IMR-90 (cell line): ENCODE results near the gene IRF2. TPM values are rescaled to one million over a fixed set of nuclear protein-coding genes. Genes with fewer than 3 reads are reported as not detected.

Source experiments
- ATAC-seq: fragments of 200-7000 bp; cut with Tn5 transposase; 2 replicates; pipeline ENCODE4 v1.9.1; 2020; ENCODE audit warnings: low read depth, mild to moderate bottlenecking, moderate library complexity
- BruUV-seq: library from RNA; stranded (reverse); fragments of 400-500 nt; replicated peaks from 2 replicates; lab custom pipeline; 2021; lab: Mats Ljungman, UMichigan
- CTCF ChIA-PET: fragments of 300-600 bp; formaldehyde crosslinking; extraction: SDS; loops from one replicate; lab custom pipeline; 2021; ENCODE audit warnings: antibody characterized with exemption; lab: Yijun Ruan, JAX
- POLR2A ChIA-PET: fragments of 300-600 bp; sonication (Branson Sonifier 250); formaldehyde crosslinking; loops from one replicate; lab custom pipeline; 2022; ENCODE audit warnings: antibody characterized with exemption; ENCODE audit not compliant: unreplicated experiment; lab: Charles Lee
- DNase-seq: peaks from one replicate; pipeline ENCODE4 v3.0.0; 2013
- H2AFZ ChIP-seq: replicated peaks from 2 replicates; pipeline ENCODE3; 2013; ENCODE audit warnings: low read length, mild to moderate bottlenecking; ENCODE audit not compliant: poor library complexity
- H2AK5ac ChIP-seq: 2 replicates; pipeline ENCODE4 v1.6.1; 2013; ENCODE audit warnings: low read depth, low read length, inconsistent platforms
- H2AK9ac ChIP-seq: replicated peaks from 2 replicates; pipeline ENCODE3; 2013; ENCODE audit warnings: mild to moderate bottlenecking, low read depth, low read length, moderate library complexity; ENCODE audit not compliant: poor library complexity
- H2BK120ac ChIP-seq: 2 replicates; pipeline ENCODE4 v1.6.1; 2013; ENCODE audit warnings: low read depth, low read length, inconsistent platforms
- H2BK15ac ChIP-seq: 3 replicates; pipeline ENCODE4 v1.6.1; 2013; ENCODE audit warnings: low read depth, low read length, inconsistent platforms
- H2BK20ac ChIP-seq: 2 replicates; pipeline ENCODE4 v1.6.1; 2013; ENCODE audit warnings: low read depth, mild to moderate bottlenecking, inconsistent platforms, low read length, moderate library complexity
- H2BK5ac ChIP-seq: 2 replicates; pipeline ENCODE4 v1.6.1; 2013; ENCODE audit warnings: mild to moderate bottlenecking, low read depth, low read length, inconsistent platforms; ENCODE audit not compliant: poor library complexity, severe bottlenecking
- H3K14ac ChIP-seq: replicated peaks from 2 replicates; pipeline ENCODE4 v1.6.1; 2013; ENCODE audit warnings: low read depth, low read length, inconsistent platforms
- H3K18ac ChIP-seq: 2 replicates; pipeline ENCODE4 v1.6.1; 2013; ENCODE audit warnings: low read depth, low read length, control low read depth
- H3K23ac ChIP-seq: 2 replicates; pipeline ENCODE4 v1.6.1; 2013; ENCODE audit warnings: low read depth, low read length, inconsistent platforms
- H3K27ac ChIP-seq: 2 replicates; pipeline ENCODE4 v1.5.1; 2013; ENCODE audit warnings: mild to moderate bottlenecking, control low read depth, low read length; ENCODE audit not compliant: insufficient read depth
- H3K27me3 ChIP-seq: 2 replicates; pipeline ENCODE4 v1.6.1; 2013; ENCODE audit warnings: low read length; ENCODE audit not compliant: control insufficient read depth, insufficient read depth
- H3K36me3 ChIP-seq: 2 replicates; pipeline ENCODE4 v1.6.1; 2013; ENCODE audit warnings: low read length, mixed read lengths; ENCODE audit not compliant: control insufficient read depth, insufficient read depth
- H3K4ac ChIP-seq: 2 replicates; pipeline ENCODE4 v1.6.1; 2013; ENCODE audit warnings: low read depth, low read length, inconsistent platforms
- H3K4me1 ChIP-seq: 2 replicates; pipeline ENCODE4 v1.6.1; 2013; ENCODE audit warnings: low read length, mixed read lengths; ENCODE audit not compliant: control insufficient read depth, insufficient read depth
- H3K4me2 ChIP-seq: 2 replicates; pipeline ENCODE4 v1.6.1; 2013; ENCODE audit warnings: low read depth, mild to moderate bottlenecking, control low read depth, low read length, moderate library complexity
- H3K4me3 ChIP-seq: 2 replicates; pipeline ENCODE4 v1.5.1; 2013; ENCODE audit warnings: low read depth, mild to moderate bottlenecking, control low read depth, low read length, moderate library complexity; ENCODE audit not compliant: insufficient read depth
- H3K56ac ChIP-seq: 2 replicates; pipeline ENCODE4 v1.6.1; 2013; ENCODE audit warnings: low read length, inconsistent platforms; ENCODE audit not compliant: insufficient read depth; ENCODE audit errors: extremely low read depth
- H3K79me1 ChIP-seq, 2 experiments: 2 replicates each; pipeline ENCODE4 v1.6.1; 2013; ENCODE audit warnings: low read length in 2 of 2, inconsistent platforms in 1 of 2, low read depth in 1 of 2
- H3K9ac ChIP-seq: 2 replicates; pipeline ENCODE4 v1.6.1; 2013; ENCODE audit warnings: low read depth, low read length, control low read depth
- H3K9me1 ChIP-seq: 2 replicates; pipeline ENCODE4 v1.6.1; 2013; ENCODE audit warnings: low read length, inconsistent platforms; ENCODE audit not compliant: insufficient read depth
- H3K9me3 ChIP-seq: 2 replicates; pipeline ENCODE4 v1.6.1; 2013; ENCODE audit warnings: low read length; ENCODE audit not compliant: control insufficient read depth, insufficient read depth
- H4K20me1 ChIP-seq: 2 replicates; pipeline ENCODE4 v1.6.1; 2013; ENCODE audit warnings: low read length, inconsistent platforms; ENCODE audit not compliant: insufficient read depth
- H4K5ac ChIP-seq: 2 replicates; pipeline ENCODE4 v1.6.1; 2013; ENCODE audit warnings: mild to moderate bottlenecking, low read depth, low read length, control low read depth
- H4K8ac ChIP-seq, 2 experiments: 2 replicates each; pipeline ENCODE4 v1.6.1; 2013; ENCODE audit warnings: low read depth in 2 of 2, low read length in 2 of 2, control low read depth in 1 of 2, inconsistent platforms in 1 of 2
- H4K91ac ChIP-seq: 2 replicates; pipeline ENCODE4 v1.6.1; 2013; ENCODE audit warnings: low read depth, low read length, inconsistent platforms; ENCODE audit not compliant: insufficient read depth
- BHLHE40 ChIP-seq: fragments of 150-350 bp; IDR thresholded peaks from 2 replicates; pipeline ENCODE4 v1.6.1; 2016; ENCODE audit warnings: mild to moderate bottlenecking, low read depth, low read length
- CEBPB ChIP-seq: IDR thresholded peaks from 2 replicates; pipeline ENCODE4 v1.6.1; 2012; ENCODE audit warnings: low read depth, low read length, improper control_type of control experiment
- CHD1 ChIP-seq: IDR thresholded peaks from 2 replicates; pipeline ENCODE4 v1.6.1; 2012; ENCODE audit warnings: low read depth, low read length, improper control_type of control experiment
- CTCF ChIP-seq: conservative IDR thresholded peaks from 2 replicates; pipeline ENCODE4 v1.5.1; 2012; ENCODE audit warnings: mild to moderate bottlenecking, low read depth, low read length, improper control_type of control experiment
- ELK1 ChIP-seq: fragments of 150-350 bp; IDR thresholded peaks from 2 replicates; pipeline ENCODE4 v1.6.1; 2016; ENCODE audit warnings: low read depth, mild to moderate bottlenecking, low read length, moderate library complexity, borderline replicate concordance
- FOS ChIP-seq: fragments of 150-350 bp; IDR thresholded peaks from 2 replicates; pipeline ENCODE4 v1.6.1; 2016; ENCODE audit warnings: low read depth, low read length
- MAFK ChIP-seq: IDR thresholded peaks from 2 replicates; pipeline ENCODE4 v1.6.1; 2012; ENCODE audit warnings: low read depth, low read length, improper control_type of control experiment
- MAZ ChIP-seq: IDR thresholded peaks from 2 replicates; pipeline ENCODE4 v1.6.1; 2012; ENCODE audit warnings: low read depth, mild to moderate bottlenecking, low read length, improper control_type of control experiment, moderate library complexity, borderline replicate concordance
- MXI1 ChIP-seq: IDR thresholded peaks from 2 replicates; pipeline ENCODE4 v1.6.1; 2012; ENCODE audit warnings: low read depth, mild to moderate bottlenecking, low read length, moderate library complexity, borderline replicate concordance
- NFE2L2 ChIP-seq: fragments of 150-350 bp; IDR thresholded peaks from 2 replicates; pipeline ENCODE4 v1.6.1; 2016; ENCODE audit warnings: low read depth, mild to moderate bottlenecking, low read length
- POLR2A ChIP-seq: IDR thresholded peaks from 2 replicates; pipeline ENCODE4 v1.6.1; 2012; ENCODE audit warnings: mild to moderate bottlenecking, low read depth, low read length
- RAD21 ChIP-seq: IDR thresholded peaks from 2 replicates; pipeline ENCODE4 v1.6.1; 2012; ENCODE audit warnings: low read length, improper control_type of control experiment
- RCOR1 ChIP-seq: IDR thresholded peaks from 2 replicates; pipeline ENCODE4 v1.6.1; 2012; ENCODE audit warnings: mild to moderate bottlenecking, low read length, improper control_type of control experiment; ENCODE audit not compliant: insufficient replicate concordance
- RFX5 ChIP-seq: IDR thresholded peaks from 2 replicates; pipeline ENCODE4 v1.8.0; 2012; ENCODE audit warnings: low read depth, mild to moderate bottlenecking, low read length, moderate library complexity
- SMC3 ChIP-seq: fragments of 150-350 bp; IDR thresholded peaks from 2 replicates; pipeline ENCODE4 v1.6.1; 2016; ENCODE audit warnings: low read depth, mild to moderate bottlenecking, antibody characterized with exemption, low read length, moderate library complexity
- USF2 ChIP-seq: fragments of 150-350 bp; IDR thresholded peaks from 2 replicates; pipeline ENCODE4 v1.6.1; 2017; ENCODE audit warnings: mild to moderate bottlenecking, antibody characterized with exemption, low read length, low read depth
- WGBS, 2 experiments: methylation state at CpG; one replicate each; pipeline versions ENCODE4 v1.1.5 to v1.1.7; 2013; ENCODE audit warnings: missing lambda C conversion rate in 2 of 2; ENCODE audit not compliant: insufficient read length in 1 of 2; ENCODE audit errors: extremely low coverage in 2 of 2; 5-methylcytosine and 5-hydroxymethylcytosine counted together
- dilution Hi-C: fragments of 300-500 bp; cut with HindIII; formaldehyde crosslinking; loops from one replicate; pipeline ENCODE4 v1.14.3; 2018; ENCODE audit warnings: low sequenced_read_pairs; ENCODE audit not compliant: unreplicated experiment
- in situ Hi-C: fragments of 300-500 bp; cut with MboI; formaldehyde crosslinking; loops from 3 replicates; pipeline ENCODE4 v1.14.3; 2019; ENCODE audit warnings: low sequenced_read_pairs, inconsistent platforms, mixed read lengths
- intact Hi-C: fragments of 100-400 bp; cut with micrococcal nuclease; formaldehyde crosslinking; loops from 2 replicates; pipeline ENCODE4 v1.10.0; 2022
- polyA plus RNA-seq, 3 experiments: library from polyadenylated mRNA; depleted of rRNA; stranded (reverse); fragments of >200 nt; gene quantifications; 2 replicates each; pipeline ENCODE4 v1.2.3, GENCODE V29; 2012; ENCODE audit warnings: low replicate concordance in 1 of 3
- total RNA-seq: library from RNA; depleted of rRNA; stranded (reverse); fragments of >200 nt; gene quantifications from 2 replicates; pipeline ENCODE4 v1.2.3, GENCODE V29; 2012

IRF2 gene
- total and polyA plus RNA-seq, 2 of the 4 experiments (the other 2 are of a cell fraction), result 16.5 to 21.9 TPM

- Histone ChIP-seq H3K79me1 (peaks cover 43 to 64% of the 10 kb centered on the region in 2 experiments), H3K27me3 (no peaks in the 10 kb centered on the region), H3K36me3 (0 out of 2 replicates have a peak, but pooled peaks cover 2% of the 10 kb centered on the region), H2BK120ac (no peak overlapping the region), H4K91ac (no peak overlapping the region), H3K4me1 (peaks cover 3% of the 10 kb centered on the region), H2AK9ac (no peak overlapping the region), H2BK20ac (no peak overlapping the region), H3K9me1 (peaks cover 16% of the 10 kb centered on the region), H2AK5ac (no peak overlapping the region), H3K56ac (no peak overlapping the region), H3K4ac (no peak overlapping the region), H3K9ac (no peak overlapping the region), H3K18ac (no peak overlapping the region), H3K14ac (no peak overlapping the region), H3K9me3 (no peaks in the 10 kb centered on the region), H2AFZ (no peak overlapping the region), H3K27ac (no peak overlapping the region), H3K4me2 (no peak overlapping the region), H2BK5ac (no peak overlapping the region), H3K4me3 (no peak overlapping the region), H4K5ac (no peak overlapping the region), H2BK15ac (no peak overlapping the region), H4K20me1 (peaks cover 34% of the 10 kb centered on the region; the same call in 1 of the 2 replicates), H4K8ac (no peak overlapping the region), H3K23ac (no peak overlapping the region)
- ChIA-PET POLR2A (no interaction called here), CTCF (no interaction called here)
- intact Hi-C loops (no loop called here), in situ Hi-C loops (no loop called here), dilution Hi-C loops (no loop called here)
- no peak for ATAC-seq
- no CpG with 5 or more reads among the region's 5 CpGs for WGBS, 2 experiments
- BruUV-seq, result no TSS peak
- TF ChIP-seq CHD1 (no peak), BHLHE40 (no peak), CEBPB (no peak), MXI1 (no peak), RCOR1 (no peak), FOS (no peak), MAFK (no peak), POLR2A (no peak), NFE2L2 (no peak), RAD21 (no peak), ELK1 (no peak), MAZ (no peak), USF2 (no peak), CTCF (no peak), RFX5 (no peak), SMC3 (no peak)
- no peak for DNase-seq
Observed at GRCh38 chr4:184464759-184465454, 9.4 kb downstream of the IRF2 start.
